Lower leg skin (tissue), 3 donors: ENCODE data around the gene PTRHD1.

Experiments
- POLR2A ChIP-seq, 2 donors: fragments of 450-650 bp; IDR thresholded peaks; one replicate each; pipeline ENCODE4 v1.6.1; 2016 to 2017; ENCODE audit warnings: antibody characterized with exemption in 2 of 2, mild to moderate bottlenecking in 1 of 2, moderate library complexity in 1 of 2
- TF ChIP-seq, protein P1 (sequence below), 3 donors: fragments of 450-650 bp; IDR thresholded peaks; one replicate each; pipeline ENCODE4 v1.5.1; 2016; ENCODE audit warnings: antibody characterized with exemption in 3 of 3, mild to moderate bottlenecking in 3 of 3, moderate library complexity in 2 of 3

GRCh38 chr2:24744356-24744755, 48.8 kb downstream of the PTRHD1 start:
- TF ChIP-seq, protein P1, sequence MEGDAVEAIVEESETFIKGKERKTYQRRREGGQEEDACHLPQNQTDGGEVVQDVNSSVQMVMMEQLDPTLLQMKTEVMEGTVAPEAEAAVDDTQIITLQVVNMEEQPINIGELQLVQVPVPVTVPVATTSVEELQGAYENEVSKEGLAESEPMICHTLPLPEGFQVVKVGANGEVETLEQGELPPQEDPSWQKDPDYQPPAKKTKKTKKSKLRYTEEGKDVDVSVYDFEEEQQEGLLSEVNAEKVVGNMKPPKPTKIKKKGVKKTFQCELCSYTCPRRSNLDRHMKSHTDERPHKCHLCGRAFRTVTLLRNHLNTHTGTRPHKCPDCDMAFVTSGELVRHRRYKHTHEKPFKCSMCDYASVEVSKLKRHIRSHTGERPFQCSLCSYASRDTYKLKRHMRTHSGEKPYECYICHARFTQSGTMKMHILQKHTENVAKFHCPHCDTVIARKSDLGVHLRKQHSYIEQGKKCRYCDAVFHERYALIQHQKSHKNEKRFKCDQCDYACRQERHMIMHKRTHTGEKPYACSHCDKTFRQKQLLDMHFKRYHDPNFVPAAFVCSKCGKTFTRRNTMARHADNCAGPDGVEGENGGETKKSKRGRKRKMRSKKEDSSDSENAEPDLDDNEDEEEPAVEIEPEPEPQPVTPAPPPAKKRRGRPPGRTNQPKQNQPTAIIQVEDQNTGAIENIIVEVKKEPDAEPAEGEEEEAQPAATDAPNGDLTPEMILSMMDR (IDR thresholded peaks at IDR 0.05) = no peak
- TF ChIP-seq POLR2A (IDR thresholded peaks at IDR 0.05) = no peak
